OCI-LY3 (cell line): ENCODE measurements around the gene MYCBP2.

Experiments used
- H2AFZ ChIP-seq: fragments of 200-600, 300-600 bp; shearing (Covaris generic); 2 replicates; pipeline ENCODE4 v1.6.0; 2014; ENCODE audit warnings: antibody characterized with exemption, low read depth, low read length
- H3K27ac ChIP-seq: fragments of 200-600, 300-600 bp; sonication (generic); 2 replicates; pipeline ENCODE4 v1.5.1; 2014; ENCODE audit warnings: mild to moderate bottlenecking, low read length, moderate library complexity, mixed read lengths
- H3K27me3 ChIP-seq: fragments of 200-600, 300-600 bp; sonication (generic); 2 replicates; pipeline ENCODE4 v1.6.1; 2014; ENCODE audit warnings: low read depth, low read length, mixed read lengths
- H3K36me3 ChIP-seq: fragments of 200-600, 300-600 bp; sonication (generic); replicated peaks from 2 replicates; pipeline ENCODE3; 2014; ENCODE audit warnings: low read depth, low read length, mixed read lengths
- H3K4me1 ChIP-seq: fragments of 300-600, 200-600 bp; sonication (generic); 2 replicates; pipeline ENCODE4 v1.6.1; 2014; ENCODE audit warnings: low read length, mixed read lengths
- H3K4me2 ChIP-seq: fragments of 200-600, 300-600 bp; sonication (generic); 2 replicates; pipeline ENCODE4 v1.6.1; 2014; ENCODE audit warnings: low read length, mixed read lengths
- H3K4me3 ChIP-seq: fragments of 300-600, 200-600 bp; sonication (generic); 2 replicates; pipeline ENCODE4 v1.5.1; 2014; ENCODE audit warnings: antibody characterized with exemption, mild to moderate bottlenecking, low read length, moderate library complexity
- H3K79me2 ChIP-seq: fragments of 300-600, 200-600 bp; shearing (Covaris generic); 2 replicates; pipeline ENCODE4 v1.6.1; 2014; ENCODE audit warnings: mild to moderate bottlenecking, low read length, mixed read lengths
- H3K9ac ChIP-seq: fragments of 300-600, 200-600 bp; shearing (Covaris generic); 2 replicates; pipeline ENCODE4 v1.6.0; 2014; ENCODE audit warnings: mild to moderate bottlenecking, low read length, moderate library complexity
- H3K9me3 ChIP-seq: fragments of 200-600, 300-600 bp; shearing (Covaris generic); 2 replicates; pipeline ENCODE4 v1.6.1; 2014; ENCODE audit warnings: low read length, mixed read lengths; ENCODE audit not compliant: insufficient read depth
- H4K20me1 ChIP-seq: fragments of 200-600, 300-600 bp; sonication (generic); 2 replicates; pipeline ENCODE4 v1.6.1; 2016; ENCODE audit warnings: low read length, mixed read lengths; ENCODE audit not compliant: insufficient read depth
- CTCF ChIP-seq: fragments of 200-600, 300-600 bp; sonication (generic); IDR thresholded peaks from 2 replicates; pipeline ENCODE4 v1.5.1; 2014; ENCODE audit warnings: antibody characterized with exemption, low read length, low read depth
- EZH2phosphoT487 ChIP-seq: fragments of 200-600 bp; shearing (Covaris generic); IDR thresholded peaks from 2 replicates; pipeline ENCODE4 v1.6.1; 2018; ENCODE audit warnings: antibody characterized with exemption, mixed run types, low read depth

MYCBP2 gene

GRCh38 chr13:77325371-77325980, 1.4 kb downstream of the MYCBP2 start:
- peaks cover 51% of the 10 kb centered on the region for H3K4me1 ChIP-seq
- no peaks in the 10 kb centered on the region for H3K9me3 ChIP-seq
- peak overlapping the region; percentile 87 for H3K9ac ChIP-seq
- peak overlapping the region; percentile 88 for H3K4me2 ChIP-seq
- H3K79me2 ChIP-seq, result peaks cover 64% of the 10 kb centered on the region
- no peak overlapping the region for H2AFZ ChIP-seq
- no peaks in the 10 kb centered on the region for H3K36me3 ChIP-seq
- peak overlapping the region; percentile 65 for H3K27ac ChIP-seq
- no peaks in the 10 kb centered on the region for H3K27me3 ChIP-seq
- no peak for TF ChIP-seq CTCF
- no peak for TF ChIP-seq EZH2phosphoT487
- H4K20me1 ChIP-seq, result peaks cover 48% of the 10 kb centered on the region
- peak overlapping the region; percentile 83 for H3K4me3 ChIP-seq

GRCh38 chr13:77323858-77324257, 3.0 kb downstream of the MYCBP2 start:
- Histone ChIP-seq H3K79me2 (peaks cover 80% of the 10 kb centered on the region), H3K27ac (no peak overlapping the region), H3K4me3 (peak overlapping the region; percentile 83), H2AFZ (no peak overlapping the region), H3K9ac (no peak overlapping the region), H3K4me1 (peaks cover 59% of the 10 kb centered on the region), H3K27me3 (no peaks in the 10 kb centered on the region), H3K4me2 (peak overlapping the region; percentile 88), H4K20me1 (peaks cover 64% of the 10 kb centered on the region), H3K9me3 (no peaks in the 10 kb centered on the region), H3K36me3 (no peaks in the 10 kb centered on the region)
- TF ChIP-seq EZH2phosphoT487 (no peak), CTCF (no peak)

- Histone ChIP-seq H4K20me1 (peaks cover 92% of the 10 kb centered on the region), H3K27ac (no peak overlapping the region), H3K27me3 (no peaks in the 10 kb centered on the region), H3K4me3 (no peak overlapping the region), H3K36me3 (peaks cover 3% of the 10 kb centered on the region), H2AFZ (no peak overlapping the region), H3K79me2 (peaks cover 99% of the 10 kb centered on the region), H3K9ac (no peak overlapping the region), H3K4me2 (no peak overlapping the region), H3K4me1 (peaks cover 37% of the 10 kb centered on the region), H3K9me3 (no peaks in the 10 kb centered on the region)
- TF ChIP-seq EZH2phosphoT487 (no peak), CTCF (no peak)
Observed at GRCh38 chr13:77319536-77319935, 7.4 kb downstream of the MYCBP2 start.

- Histone ChIP-seq H3K36me3 (peaks cover 3% of the 10 kb centered on the region), H3K79me2 (peaks cover 99% of the 10 kb centered on the region), H4K20me1 (peaks cover 92% of the 10 kb centered on the region), H3K27me3 (no peaks in the 10 kb centered on the region), H3K4me3 (no peak overlapping the region), H3K9me3 (no peaks in the 10 kb centered on the region), H3K4me2 (no peak overlapping the region), H3K27ac (no peak overlapping the region), H2AFZ (no peak overlapping the region), H3K4me1 (peaks cover 36% of the 10 kb centered on the region), H3K9ac (no peak overlapping the region)
- TF ChIP-seq CTCF (no peak), EZH2phosphoT487 (no peak)
Observed at GRCh38 chr13:77318741-77319140, 8.2 kb downstream of the MYCBP2 start.
